Activated CD4-positive, alpha-beta T cell treated with anti-CD3 and anti-CD28 coated beads, Interleukin-2, Interleukin-4, amounts not matched to agents 100 ng/mL and 50 ng/mL, durations not matched to agents 16 hours and 8 hours (primary cell): Measurements from ENCODE around the gene OR5B12.
"Not testable (repeated sequence)": the region's sequence is repeated elsewhere in the genome, so short reads cannot be mapped to it uniquely, and the experiment has no call there.

Experiments
- DNase-seq: peaks from one replicate; pipeline ENCODE4 v3.0.0-alpha.2; 2020; ENCODE audit warnings: low spot score

The OR5B12 gene

GRCh38 chr11:58442136-58442535, at the start of gene OR5B12:
TSS of gene OR5B12 (minus strand) at chr11:58442236. CDS start at chr11:58440151, 2,085 bp downstream.
- no peak for DNase-seq

DNA sequence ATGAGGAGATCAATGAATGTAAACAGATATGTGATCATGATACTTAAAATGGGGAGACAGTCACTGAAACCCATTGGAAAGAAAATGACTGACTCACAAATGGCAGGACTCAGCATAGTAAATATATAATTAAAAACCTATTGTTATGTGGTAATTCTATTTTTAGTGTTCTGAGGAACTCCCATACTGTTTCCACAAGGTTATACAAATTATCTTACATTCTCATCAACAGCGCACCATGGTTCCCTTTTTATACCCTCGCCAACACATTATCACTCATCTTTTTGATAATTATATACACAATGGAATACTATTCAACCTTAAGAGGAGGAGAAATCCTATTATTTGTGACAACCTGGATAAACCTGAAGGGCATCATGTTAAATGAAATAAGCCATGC, 48.8 kb upstream of the OR5B12 start:
- DNase-seq: no peak

GRCh38 chr11:58487170-58487569, 45.1 kb upstream of the OR5B12 start:
- DNase-seq: no peak

GRCh38 chr11:58485961-58486360, 43.9 kb upstream of the OR5B12 start:
- no peak for DNase-seq

- no peak for DNase-seq
Measured at GRCh38 chr11:58471892-58472291, 29.9 kb upstream of the OR5B12 start.

DNA sequence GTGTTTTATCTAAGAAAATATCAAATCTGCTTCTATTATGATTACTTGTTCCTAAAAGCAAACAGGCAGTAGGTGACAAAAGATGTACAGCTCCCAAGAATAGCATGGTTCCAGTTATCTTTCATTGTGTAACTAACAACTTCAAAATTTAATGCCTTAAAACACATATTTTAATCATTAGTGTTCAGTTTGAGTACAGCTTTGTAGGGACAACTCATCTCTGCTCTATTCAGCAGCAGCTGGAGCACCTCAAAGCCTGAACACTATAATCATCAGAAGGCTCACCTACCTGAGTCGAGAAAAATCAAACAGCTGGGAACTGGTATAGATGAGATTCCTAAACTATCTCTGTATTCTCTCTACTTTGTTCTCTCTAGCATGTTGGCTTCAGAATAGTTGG, 24.3 kb upstream of the OR5B12 start:
- no peak for DNase-seq

- DNase-seq: no peak
Measured at GRCh38 chr11:58465690-58466089, 23.7 kb upstream of the OR5B12 start.

- no peak for DNase-seq
Measured at GRCh38 chr11:58451585-58451984, 9.5 kb upstream of the OR5B12 start.

- DNase-seq: no peak
Measured at GRCh38 chr11:58446294-58446693, 4.3 kb upstream of the OR5B12 start.

- no peak for DNase-seq
Measured at GRCh38 chr11:58444300-58444699, 2.3 kb upstream of the OR5B12 start.

- no peak for DNase-seq
Measured at GRCh38 chr11:58438486-58438885, 3.5 kb downstream of the OR5B12 start.

GRCh38 chr11:58434217-58434616, 7.8 kb downstream of the OR5B12 start:
- no peak for DNase-seq

DNA sequence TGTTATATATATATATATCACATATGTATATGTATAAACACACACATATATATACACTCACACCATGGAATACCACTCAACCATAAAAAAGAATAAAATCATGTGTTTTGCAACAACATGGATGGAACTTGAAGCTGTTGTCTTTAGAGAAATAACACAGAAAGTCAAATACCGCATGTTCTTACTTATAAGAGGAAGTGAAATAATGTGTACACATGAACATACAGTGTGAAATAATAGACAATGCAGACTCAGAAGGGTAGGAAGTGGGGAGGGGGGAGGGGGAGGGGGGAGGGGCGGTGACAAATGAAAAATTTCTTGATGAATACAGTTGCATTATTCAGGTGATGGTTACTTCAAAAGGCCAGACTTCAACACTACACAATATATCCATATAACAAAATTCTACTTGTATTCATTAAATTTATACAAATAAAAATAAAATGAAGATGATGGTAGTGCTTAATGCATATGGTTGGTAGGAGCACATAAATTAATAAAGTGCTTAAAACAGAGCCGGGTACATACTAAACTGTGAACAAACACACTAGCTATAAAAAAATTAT, 8.3 kb downstream of the OR5B12 start:
- no peak for DNase-seq

DNA sequence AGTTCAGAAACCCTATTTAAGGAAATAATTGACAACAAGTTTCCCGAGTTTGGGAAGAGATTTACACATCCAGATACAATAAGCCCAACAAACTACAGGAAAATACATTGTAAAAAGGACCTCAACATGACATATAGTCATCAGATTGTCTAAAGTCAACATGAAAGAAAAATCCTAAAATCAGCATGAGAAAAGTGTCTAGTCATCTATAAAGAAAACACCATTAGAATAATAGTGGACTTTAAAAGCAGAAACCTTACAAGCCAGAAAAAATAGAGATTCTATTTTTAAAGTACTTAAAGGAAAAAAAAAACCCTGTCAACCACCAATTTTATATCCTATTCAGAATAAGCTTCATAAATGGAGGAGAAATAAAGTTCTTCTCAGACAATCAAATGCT, 12.8 kb downstream of the OR5B12 start:
- no peak for DNase-seq

DNA sequence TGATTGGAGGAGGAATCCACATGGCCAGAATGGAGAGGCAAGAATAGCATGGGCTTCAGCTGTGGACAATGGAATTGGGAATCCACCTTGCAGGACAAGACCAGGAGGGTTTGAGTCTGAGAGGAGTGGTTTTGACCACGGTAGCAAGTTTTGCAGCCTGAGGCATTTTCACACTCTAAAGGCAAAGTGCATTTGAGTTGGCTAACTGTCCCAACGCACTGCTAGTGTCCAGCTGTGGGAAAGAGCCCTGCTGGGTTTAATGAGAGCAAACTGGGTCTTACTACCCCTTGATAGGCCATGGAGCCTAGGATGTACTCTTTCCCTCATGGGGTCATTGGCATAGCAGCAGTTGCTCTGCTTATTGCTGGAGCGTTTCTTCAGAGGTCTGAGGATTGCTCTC, 14.0 kb downstream of the OR5B12 start, which contains the start of gene OR5B2:
Gene OR5B2 (minus strand): TSS at position 101 of the 400 bp plus-strand sequence. CDS start 4,860 bp downstream, outside the sequence.
- DNase-seq: no peak

DNA sequence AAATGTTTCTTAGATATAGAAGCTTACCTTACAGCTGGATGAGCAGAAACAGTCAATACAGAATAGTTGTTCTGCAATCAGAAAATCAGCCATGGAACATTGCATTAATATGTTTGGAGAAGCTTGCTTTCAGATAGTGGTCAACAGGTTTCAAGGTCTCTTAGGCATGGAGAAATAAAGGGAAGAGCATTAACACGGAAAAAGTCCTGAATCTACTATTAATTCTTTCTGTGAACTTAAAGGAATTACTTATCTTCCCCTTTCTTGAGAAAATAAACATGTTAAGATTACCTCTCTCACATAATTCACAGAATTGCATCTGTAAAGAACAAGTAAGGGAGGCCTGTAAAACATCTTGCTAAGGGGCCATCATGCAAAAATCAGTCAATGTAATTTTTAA, 35.3 kb downstream of the OR5B12 start, which contains the start of gene OR5B3:
Gene OR5B3 (minus strand): TSS at position 101 of the 400 bp plus-strand sequence. CDS start 3,465 bp downstream, outside the sequence.
- no peak for DNase-seq

DNA sequence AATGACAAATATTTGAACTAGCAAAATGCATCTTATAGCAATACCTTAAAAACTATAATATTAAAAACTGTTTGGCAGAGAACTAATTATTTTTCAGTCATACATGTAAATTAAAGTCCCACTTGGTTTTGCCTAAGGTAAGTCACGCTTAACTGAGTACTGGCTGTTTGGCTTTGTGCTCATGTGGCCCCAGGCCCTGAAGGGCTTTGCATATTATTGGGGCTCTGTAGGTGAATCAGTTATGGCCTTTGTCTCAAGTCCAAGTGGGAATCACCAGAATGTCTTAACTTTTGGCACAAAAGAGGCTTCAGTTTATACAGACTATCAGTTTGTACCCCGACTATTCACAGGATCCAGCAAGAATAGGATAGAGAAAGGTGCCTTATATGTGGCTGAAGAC, 42.4 kb downstream of the OR5B12 start:
- not testable (repeated sequence) for DNase-seq

- no peak for DNase-seq
Measured at GRCh38 chr11:58395581-58395980, 46.5 kb downstream of the OR5B12 start.

GRCh38 chr11:58394195-58394594, 47.8 kb downstream of the OR5B12 start:
- no peak for DNase-seq

DNA sequence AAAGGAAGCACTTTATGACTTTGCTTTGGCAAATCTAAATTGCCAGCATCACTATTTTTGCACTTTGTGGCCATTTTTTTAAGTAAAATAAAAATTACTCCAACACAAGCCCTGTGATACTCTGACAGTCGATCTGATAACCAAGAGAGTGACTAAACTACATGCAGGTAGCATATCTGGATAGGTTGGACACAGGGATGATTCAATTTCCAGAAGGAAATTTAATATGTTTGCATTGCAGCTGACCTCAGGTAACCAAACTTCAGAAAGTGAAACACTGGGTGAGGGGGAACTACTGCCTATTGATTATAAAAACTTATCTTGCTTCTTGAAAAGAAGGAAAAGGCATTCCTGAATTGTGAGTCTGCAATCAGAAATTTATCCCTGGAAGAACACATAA, 49.3 kb downstream of the OR5B12 start:
- DNase-seq: no peak

DNA sequence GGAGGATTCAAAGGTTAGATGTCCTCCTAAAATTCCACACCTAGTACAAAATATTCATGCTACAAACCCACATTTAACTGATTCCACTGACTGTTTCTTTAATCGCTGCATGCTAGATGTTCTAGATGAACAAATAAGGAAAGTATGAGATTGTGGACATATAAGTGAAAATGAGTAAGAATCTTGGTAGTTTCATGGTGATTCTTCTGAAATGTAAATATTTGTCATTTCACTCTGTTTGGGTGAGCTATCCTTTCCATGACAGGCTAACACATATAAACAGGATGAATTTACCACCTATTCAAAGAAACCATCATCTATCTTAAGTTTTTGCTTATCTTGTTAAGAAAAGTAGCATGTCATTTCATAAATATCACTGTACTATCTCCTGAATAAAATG, 50.2 kb downstream of the OR5B12 start:
- DNase-seq: no peak

DNA sequence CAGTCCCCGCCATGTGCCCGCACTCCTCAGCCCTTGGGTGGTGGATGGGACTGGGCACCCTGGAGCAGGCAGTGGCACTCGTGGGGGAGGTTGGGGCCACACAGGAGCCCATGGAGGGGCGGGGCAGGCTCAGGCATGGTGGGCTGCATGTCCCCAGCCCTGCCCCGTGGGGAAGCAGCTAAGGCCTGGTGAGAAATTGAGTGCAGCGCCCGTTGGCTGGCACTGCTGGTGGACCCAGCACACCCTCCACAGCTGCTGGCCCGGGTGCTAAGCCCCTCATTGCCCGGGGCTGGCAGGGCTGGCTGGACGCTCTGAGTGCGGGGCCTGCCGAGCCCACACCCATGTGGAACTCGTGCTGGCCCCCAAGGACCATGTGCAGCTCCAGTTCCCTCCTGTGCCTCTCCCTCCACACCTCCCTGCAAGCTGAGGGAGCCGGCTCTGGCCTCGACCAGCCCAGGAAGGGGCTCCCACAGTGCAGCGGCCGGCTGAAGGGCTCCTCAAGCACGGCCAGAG, 51.4 kb downstream of the OR5B12 start:
- DNase-seq: no peak
